Panc1 (cell line): Measurements from ENCODE around the gene UTY. TPM values are rescaled to one million over a fixed set of nuclear protein-coding genes. Genes with fewer than 3 reads are reported as not detected.

Experiments
- ATAC-seq: fragments of 200-7000 bp; cut with Tn5 transposase; 2 replicates; pipeline ENCODE4 v1.9.1; 2020; ENCODE audit warnings: mild to moderate bottlenecking, moderate library complexity
- BruUV-seq: library from RNA; stranded (reverse); fragments of 400-500 nt; replicated peaks from 2 replicates; lab custom pipeline; 2021; lab: Mats Ljungman, UMichigan
- CTCF ChIA-PET: fragments of 300-600 bp; sonication (Branson Sonifier 250); formaldehyde crosslinking; loops from one replicate; lab custom pipeline; 2022; ENCODE audit warnings: antibody characterized with exemption; lab: Charles Lee
- POLR2A ChIA-PET: fragments of 300-600 bp; sonication (Branson Sonifier 250); formaldehyde crosslinking; loops from one replicate; lab custom pipeline; 2022; ENCODE audit warnings: antibody characterized with exemption; lab: Charles Lee
- DNase-seq: peaks from one replicate; pipeline ENCODE4 v3.0.0-alpha.2; 2010; ENCODE audit warnings: low read depth, low spot score
- H3K27ac ChIP-seq: 2 replicates; pipeline ENCODE4 v1.5.1; 2011; ENCODE audit warnings: mild to moderate bottlenecking, low read length, inconsistent platforms
- H3K27me3 ChIP-seq: fragments of 200-500 bp; sonication (Bioruptor generic); 2 replicates; pipeline ENCODE4 v1.6.0; 2014; ENCODE audit warnings: low read length, inconsistent platforms; ENCODE audit not compliant: control insufficient read depth, insufficient read depth
- H3K36me3 ChIP-seq: fragments of 200-500 bp; sonication (Bioruptor generic); 2 replicates; pipeline ENCODE4 v1.5.1; 2014; ENCODE audit warnings: inconsistent platforms, mild to moderate bottlenecking, low read length, moderate library complexity; ENCODE audit not compliant: control insufficient read depth, insufficient read depth
- H3K4me1 ChIP-seq: 2 replicates; pipeline ENCODE4 v1.5.1; 2011; ENCODE audit warnings: inconsistent platforms, mild to moderate bottlenecking, low read length, moderate library complexity; ENCODE audit not compliant: control insufficient read depth, insufficient read depth
- H3K4me3 ChIP-seq, 2 experiments: 2 replicates each; pipeline ENCODE4 v1.5.1; 2011 to 2012; ENCODE audit warnings: low read depth in 2 of 2, low read length in 2 of 2, mild to moderate bottlenecking in 2 of 2, inconsistent platforms in 1 of 2, moderate library complexity in 1 of 2
- H3K9me3 ChIP-seq: fragments of 200-500 bp; sonication (Bioruptor generic); 2 replicates; pipeline ENCODE4 v1.5.1; 2014; ENCODE audit warnings: low read depth, mild to moderate bottlenecking, inconsistent platforms, low read length, moderate library complexity; ENCODE audit not compliant: control insufficient read depth, insufficient read depth
- CTCF ChIP-seq: fragments of 450-650 bp; IDR thresholded peaks from 2 replicates; pipeline ENCODE4 v1.5.1; 2017; ENCODE audit warnings: mild to moderate bottlenecking
- POLR2AphosphoS5 ChIP-seq: IDR thresholded peaks from 2 replicates; pipeline ENCODE4 v1.6.1; 2012; ENCODE audit warnings: mild to moderate bottlenecking, low read depth, low read length, moderate library complexity
- REST ChIP-seq, 2 experiments: IDR thresholded peaks; 2 replicates each; pipeline ENCODE4 v1.6.1; 2011 to 2012; ENCODE audit warnings: low read depth in 2 of 2, control low read depth in 1 of 2, low read length in 1 of 2, mild to moderate bottlenecking in 1 of 2, moderate library complexity in 1 of 2; ENCODE audit not compliant: insufficient read depth in 1 of 2
- SIN3A ChIP-seq: IDR thresholded peaks from 2 replicates; pipeline ENCODE4 v1.6.1; 2012; ENCODE audit warnings: low read depth, mild to moderate bottlenecking, low read length, moderate library complexity, borderline replicate concordance; ENCODE audit not compliant: insufficient read depth
- TCF7L2 ChIP-seq: IDR thresholded peaks from 2 replicates; pipeline ENCODE4 v1.6.1; 2011; ENCODE audit warnings: mild to moderate bottlenecking, low read depth, low read length, inconsistent platforms
- in situ Hi-C: cut with HindIII; loops from 2 replicates; pipeline ENCODE4 v1.10.0; 2016; ENCODE audit warnings: low sequenced_read_pairs, low pct_unique_long_range_greater_than_20kb
- intact Hi-C: fragments of 100-400 bp; cut with micrococcal nuclease; formaldehyde crosslinking; loops from one replicate; pipeline ENCODE4 v1.10.0; 2022; ENCODE audit not compliant: unreplicated experiment
- total RNA-seq: library from RNA; stranded (reverse); gene quantifications from one replicate; pipeline ENCODE4 v1.2.1, GENCODE V29; 2021; ENCODE audit not compliant: unreplicated experiment

UTY gene
- total RNA-seq, 1 experiment from 2014 or later, result 0.10 TPM

GRCh38 chrY:13398876-13399275 lies 81.0 kb downstream of the UTY start:
- in situ Hi-C loops, result no loop called here
- H3K36me3 ChIP-seq, result no peaks in the 10 kb centered on the region
- DNase-seq (no peak), ATAC-seq (no peak)
- ChIA-PET CTCF (no interaction called here), POLR2A (no interaction called here)
- H3K4me3 ChIP-seq, result no peak overlapping the region
- H3K4me1 ChIP-seq, result no peaks in the 10 kb centered on the region
- no peak overlapping the region for H3K27ac ChIP-seq
- no peaks in the 10 kb centered on the region for H3K27me3 ChIP-seq
- intact Hi-C loops, result no loop called here
- TF ChIP-seq SIN3A, result no peak
- TF ChIP-seq REST (IDR thresholded peaks at IDR 0.05; ENCODE audit: insufficient read depth in 1 of 2, low read depth in 2 of 2, low read length in 1 of 2), result no peak
- TF ChIP-seq POLR2AphosphoS5, result no peak
- TF ChIP-seq CTCF, result no peak
- no peak for TF ChIP-seq TCF7L2
- H3K9me3 ChIP-seq, result no peaks in the 10 kb centered on the region
- no TSS peak for BruUV-seq

GRCh38 chrY:13381110-13381683 lies 98.6 kb downstream of the UTY start:
- no peak overlapping the region for H3K27ac ChIP-seq
- ChIA-PET CTCF (no interaction called here), POLR2A (no interaction called here)
- in situ Hi-C loops, result no loop called here
- H3K27me3 ChIP-seq, result no peaks in the 10 kb centered on the region
- TF ChIP-seq SIN3A (no peak), CTCF (no peak)
- H3K4me1 ChIP-seq, result no peaks in the 10 kb centered on the region
- ATAC-seq (no peak), DNase-seq (no peak)
- H3K4me3 ChIP-seq, result no peak overlapping the region
- BruUV-seq, result no TSS peak
- no peaks in the 10 kb centered on the region for H3K9me3 ChIP-seq
- H3K36me3 ChIP-seq, result no peaks in the 10 kb centered on the region
- intact Hi-C loops, result no loop called here
